HepG2 (cell line): Measurements from ENCODE around the gene PLD6. TPM values are rescaled to one million over a fixed set of nuclear protein-coding genes. Genes with fewer than 3 reads are reported as not detected.

ENCODE experiments used
- ATAC-seq: fragments of 200-7000 bp; cut with Tn5 transposase; 3 replicates; pipeline ENCODE4 v1.9.1; 2020; ENCODE audit warnings: mild to moderate bottlenecking, moderate library complexity
- BruUV-seq: library from RNA; stranded (reverse); fragments of 400-500 nt; replicated peaks from 2 replicates; lab custom pipeline; 2021; lab: Mats Ljungman, UMichigan
- CTCF ChIA-PET: fragments of 300-600 bp; formaldehyde crosslinking; extraction: SDS; loops from one replicate; lab custom pipeline; 2021; ENCODE audit warnings: low total read pairs, inconsistent platforms, low intra/inter-chr PET ratio; lab: Yijun Ruan, JAX
- POLR2A ChIA-PET: fragments of 350-600 bp; sonication (Branson Sonifier 250); formaldehyde crosslinking; loops from one replicate; lab custom pipeline; 2020; ENCODE audit warnings: antibody characterized with exemption, inconsistent platforms; lab: Yijun Ruan, JAX
- DNase-seq: peaks from one replicate; pipeline ENCODE4 v3.0.0-alpha.2; 2015; ENCODE audit warnings: low spot score
- FAIRE-seq: peaks from 3 replicates; lab custom pipeline; 2011; peaks lifted over from hg19 to GRCh38; lab: Jason Lieb, UNC
- H2AFZ ChIP-seq: one replicate; pipeline ENCODE4 v1.6.1; 2011; ENCODE audit warnings: low read length, inconsistent platforms
- H3K27ac ChIP-seq: fragments of 300-600 bp; 3 replicates; pipeline ENCODE4 v1.8.0; 2011; ENCODE audit warnings: mixed run types, mild to moderate bottlenecking, mixed read lengths, low read length, inconsistent platforms; ENCODE audit not compliant: insufficient read depth; ENCODE audit errors: extremely low read length
- H3K27me3 ChIP-seq, 2 experiments: fragments of 200-600 bp in 1 of 2; 2 replicates in 1 of 2; 3 replicates in 1 of 2; pipeline versions ENCODE4 v1.6.0 to v1.8.0; 2011; ENCODE audit warnings: low read length in 2 of 2, mild to moderate bottlenecking in 2 of 2, moderate library complexity in 2 of 2, inconsistent platforms in 1 of 2; ENCODE audit not compliant: insufficient read depth in 2 of 2, control insufficient read depth in 1 of 2
- H3K36me3 ChIP-seq, 2 experiments: fragments of 200-600 bp in 1 of 2; replicated peaks in 1 of 2; 2 replicates in 1 of 2; 3 replicates in 1 of 2; pipeline versions ENCODE4 v1.5.1 to v1.8.0; 2011; ENCODE audit warnings: low read length in 2 of 2, inconsistent platforms in 1 of 2; ENCODE audit not compliant: insufficient read depth in 2 of 2, control insufficient read depth in 1 of 2
- H3K4me1 ChIP-seq: 2 replicates; pipeline ENCODE4 v1.5.1; 2012; ENCODE audit warnings: low read length, inconsistent platforms; ENCODE audit not compliant: insufficient read depth
- H3K4me2 ChIP-seq: 2 replicates; pipeline ENCODE4 v1.6.0; 2011; ENCODE audit warnings: low read depth, low read length, inconsistent platforms
- H3K4me3 ChIP-seq, 3 experiments: fragments of 200-600 bp in 1 of 3; sonication (generic), shearing (Covaris generic) in 1 of 3; replicated peaks in 1 of 3; 2 replicates each; pipeline ENCODE4 v1.5.1; 2011 to 2016; ENCODE audit warnings: low read length in 3 of 3, inconsistent platforms in 2 of 3, low read depth in 2 of 3, mild to moderate bottlenecking in 2 of 3, control low read depth in 1 of 3, mixed read lengths in 1 of 3; ENCODE audit not compliant: insufficient read depth in 1 of 3
- H3K79me2 ChIP-seq: one replicate; pipeline ENCODE4 v1.6.1; 2011; ENCODE audit warnings: low read length, inconsistent platforms; ENCODE audit not compliant: insufficient read depth
- H3K9ac ChIP-seq: 2 replicates; pipeline ENCODE4 v1.6.0; 2011; ENCODE audit warnings: mild to moderate bottlenecking, low read depth, low read length, inconsistent platforms; ENCODE audit not compliant: insufficient read depth
- H3K9me3 ChIP-seq: 2 replicates; pipeline ENCODE4 v1.5.1; 2012; ENCODE audit warnings: mild to moderate bottlenecking, low read length
- H4K20me1 ChIP-seq: 2 replicates; pipeline ENCODE4 v1.6.0; 2011; ENCODE audit warnings: inconsistent platforms, mild to moderate bottlenecking, low read length, moderate library complexity; ENCODE audit not compliant: insufficient read depth
- CEBPB ChIP-seq: IDR thresholded peaks from 2 replicates; pipeline ENCODE4 v1.6.1; 2011; ENCODE audit warnings: low read depth, low read length, improper control_type of control experiment, borderline replicate concordance
- DR1 ChIP-seq: sonication (generic); formaldehyde crosslinking; IDR thresholded peaks from 2 replicates; pipeline ENCODE4 v1.8.0; 2021; ENCODE audit warnings: mild to moderate bottlenecking, missing genetic modification reagents, inconsistent platforms
- GABPB1 ChIP-seq: IDR thresholded peaks from 2 replicates; pipeline ENCODE4 v1.6.1; 2016; ENCODE audit warnings: mild to moderate bottlenecking, missing genetic modification reagents, moderate library complexity, missing compliant biosample characterization
- GZF1 ChIP-seq: sonication (generic); formaldehyde crosslinking; IDR thresholded peaks from 2 replicates; pipeline ENCODE4 v1.5.1; 2020; ENCODE audit warnings: mild to moderate bottlenecking, missing genetic modification reagents
- KLF13 ChIP-seq: sonication (generic); formaldehyde crosslinking; IDR thresholded peaks from 2 replicates; pipeline ENCODE4 v1.4.0; 2020; ENCODE audit warnings: mild to moderate bottlenecking, missing genetic modification reagents
- MTERF4 ChIP-seq: sonication (generic); formaldehyde crosslinking; IDR thresholded peaks from 2 replicates; pipeline ENCODE4 v1.8.0; 2023; ENCODE audit warnings: mild to moderate bottlenecking, missing genetic modification reagents
- SMC3 ChIP-seq: IDR thresholded peaks from 2 replicates; pipeline ENCODE4 v1.6.1; 2011; ENCODE audit warnings: low read length, improper control_type of control experiment
- SNAPC2 ChIP-seq: sonication (generic); formaldehyde crosslinking; IDR thresholded peaks from 2 replicates; pipeline ENCODE4 v1.8.1; 2022; ENCODE audit warnings: mild to moderate bottlenecking, missing genetic modification reagents
- U2AF1 ChIP-seq: fragments of 200-400 bp; formaldehyde crosslinking; optimal IDR thresholded peaks from 2 replicates; pipeline ENCODE3; 2017; ENCODE audit warnings: mild to moderate bottlenecking, low read depth, low read length
- ZBTB42 ChIP-seq: sonication (generic); formaldehyde crosslinking; IDR thresholded peaks from 2 replicates; pipeline ENCODE4 v1.5.0; 2020; ENCODE audit warnings: mild to moderate bottlenecking, missing genetic modification reagents
- ZC3H13 ChIP-seq: sonication (generic); formaldehyde crosslinking; IDR thresholded peaks from 2 replicates; pipeline ENCODE4 v1.8.1; 2023; ENCODE audit warnings: mild to moderate bottlenecking, missing genetic modification reagents, moderate library complexity
- ZNF224 ChIP-seq: sonication (generic); formaldehyde crosslinking; IDR thresholded peaks from 2 replicates; pipeline ENCODE4 v1.5.0; 2020; ENCODE audit warnings: mild to moderate bottlenecking, missing genetic modification reagents
- ZNF44 ChIP-seq: sonication (generic); formaldehyde crosslinking; IDR thresholded peaks from 2 replicates; pipeline ENCODE4 v1.5.1; 2020; ENCODE audit warnings: mild to moderate bottlenecking, missing genetic modification reagents
- ZNF552 ChIP-seq: sonication (generic); formaldehyde crosslinking; IDR thresholded peaks from 2 replicates; pipeline ENCODE4 v1.9.0; 2022; ENCODE audit warnings: missing genetic modification reagents, mild to moderate bottlenecking, borderline replicate concordance
- ZNF75D ChIP-seq: sonication (generic); formaldehyde crosslinking; IDR thresholded peaks from 2 replicates; pipeline ENCODE4 v1.8.1; 2023; ENCODE audit warnings: missing genetic modification reagents, mild to moderate bottlenecking, borderline replicate concordance
- WGBS: methylation state at CpG from one replicate; pipeline ENCODE4 v1.1.6; 2017; ENCODE audit warnings: low lambda C conversion rate; 5-methylcytosine and 5-hydroxymethylcytosine counted together
- in situ Hi-C: cut with HindIII; loops from 2 replicates; pipeline ENCODE4 v1.10.0; 2017; ENCODE audit warnings: low pct_unique_long_range_greater_than_20kb; ENCODE audit not compliant: extremely low pct_ligation_motif_present
- intact Hi-C: fragments of 100-400 bp; cut with micrococcal nuclease; formaldehyde crosslinking; loops from one replicate; pipeline ENCODE4 v1.10.0; 2022; ENCODE audit not compliant: unreplicated experiment
- polyA plus RNA-seq, 8 experiments: library from polyadenylated mRNA; depleted of rRNA in 3 of 8; stranded (reverse) in 7 of 8; unstranded in 1 of 8; fragments of >200 nt; fragmentation: Illumina TruSeq in 4 of 8; extraction: Trizol in 4 of 8; gene quantifications; 2 replicates each; pipeline versions ENCODE4 v1.2.1 to v1.2.3, GENCODE V29; 2011 to 2016; ENCODE audit warnings: low read depth in 4 of 8, missing spikeins in 1 of 8, mixed read lengths in 1 of 8; ENCODE audit not compliant: insufficient read depth in 1 of 8
- total RNA-seq, 5 experiments: library from RNA; depleted of rRNA; stranded (reverse); fragments of >200 nt; fragmentation: Illumina TruSeq; extraction: Trizol; gene quantifications; 2 replicates each; pipeline ENCODE4 v1.2.3, GENCODE V29; 2016; ENCODE audit warnings: low read depth in 1 of 5
- TF ChIP-seq, protein P1 (sequence below): sonication (generic); formaldehyde crosslinking; conservative IDR thresholded peaks from 2 replicates; pipeline ENCODE4 v1.8.0; 2022; ENCODE audit warnings: low read depth, missing genetic modification reagents

PLD6 gene
- total and polyA plus RNA-seq, 2 of the 13 experiments (the other 11 are each of a cell fraction or from before 2014, with no cell fraction given) = 5.2 to 11.4 TPM

DNA sequence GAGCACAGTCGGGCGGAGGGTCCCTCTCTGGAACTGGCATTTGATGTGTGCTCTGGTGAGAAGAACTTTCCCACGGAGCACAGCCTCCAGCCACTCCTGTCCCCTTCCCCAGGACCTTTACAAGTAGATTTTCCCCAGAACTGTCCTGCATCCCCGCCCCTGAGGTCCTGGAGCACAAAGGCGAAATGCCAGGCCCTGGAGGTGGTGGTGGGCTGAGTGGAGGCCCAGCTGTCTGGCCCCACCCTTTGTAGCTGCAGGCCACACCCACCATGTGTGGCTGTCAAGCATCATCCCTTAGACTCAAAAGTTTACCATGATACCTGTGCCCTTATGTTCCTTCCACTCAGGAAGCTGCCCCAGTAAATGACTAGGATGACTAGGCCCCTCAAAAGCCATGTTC is 37.7 kb downstream of the PLD6 start:
- Histone ChIP-seq H3K79me2 (no peaks in the 10 kb centered on the region), H3K36me3 (peaks cover 14 to 52% of the 10 kb centered on the region in 2 experiments; a peak in 4 of 5 replicates), H3K4me1 (no peaks in the 10 kb centered on the region), H3K4me2 (no peak overlapping the region), H3K27me3 (no peaks in the 10 kb centered on the region), H3K9ac (no peak overlapping the region), H3K4me3 (no peak overlapping the region), H2AFZ (no peak overlapping the region), H3K27ac (no peak overlapping the region), H4K20me1 (no peaks in the 10 kb centered on the region), H3K9me3 (no peaks in the 10 kb centered on the region)
- CTCF ChIA-PET = no interaction called here
- ATAC-seq = no peak
- in situ Hi-C loops (no loop called here), intact Hi-C loops (no loop called here)
- FAIRE-seq = no peak
- WGBS = 100% methylated on average over 2 of the region's 5 CpGs
- POLR2A ChIA-PET = no interaction called here
- BruUV-seq = no TSS peak
- no peak for DNase-seq
- TF ChIP-seq, protein P1, sequence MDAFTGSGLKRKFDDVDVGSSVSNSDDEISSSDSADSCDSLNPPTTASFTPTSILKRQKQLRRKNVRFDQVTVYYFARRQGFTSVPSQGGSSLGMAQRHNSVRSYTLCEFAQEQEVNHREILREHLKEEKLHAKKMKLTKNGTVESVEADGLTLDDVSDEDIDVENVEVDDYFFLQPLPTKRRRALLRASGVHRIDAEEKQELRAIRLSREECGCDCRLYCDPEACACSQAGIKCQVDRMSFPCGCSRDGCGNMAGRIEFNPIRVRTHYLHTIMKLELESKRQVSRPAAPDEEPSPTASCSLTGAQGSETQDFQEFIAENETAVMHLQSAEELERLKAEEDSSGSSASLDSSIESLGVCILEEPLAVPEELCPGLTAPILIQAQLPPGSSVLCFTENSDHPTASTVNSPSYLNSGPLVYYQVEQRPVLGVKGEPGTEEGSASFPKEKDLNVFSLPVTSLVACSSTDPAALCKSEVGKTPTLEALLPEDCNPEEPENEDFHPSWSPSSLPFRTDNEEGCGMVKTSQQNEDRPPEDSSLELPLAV (CRISPR knock-in tag) = no peak
- TF ChIP-seq U2AF1 = no peak
- no peak for TF ChIP-seq ZBTB42 (CRISPR knock-in tag)
- no peak for TF ChIP-seq MTERF4 (CRISPR knock-in tag)
- TF ChIP-seq SMC3 = no peak
- TF ChIP-seq ZNF44 (CRISPR knock-in tag) = no peak
- TF ChIP-seq SNAPC2 = no peak
- TF ChIP-seq KLF13 (CRISPR knock-in tag) = no peak
- no peak for TF ChIP-seq ZNF224 (CRISPR knock-in tag)
- no peak for TF ChIP-seq ZNF552 (CRISPR knock-in tag)
- no peak for TF ChIP-seq ZNF75D
- no peak for TF ChIP-seq GZF1 (CRISPR knock-in tag)
- TF ChIP-seq GABPB1 (CRISPR knock-in tag) = no peak
- no peak for TF ChIP-seq DR1 (CRISPR knock-in tag)
- no peak for TF ChIP-seq CEBPB
- no peak for TF ChIP-seq ZC3H13 (CRISPR knock-in tag)
